Measurements from ENCODE around the gene CDC26.
"Not testable (repeated sequence)": the region's sequence is repeated elsewhere in the genome, so short reads cannot be mapped to it uniquely, and the experiment has no call there.

GRCh38 chr9:113296247-113296646, 20.9 kb upstream of the CDC26 start:
- TF ChIP-seq CTCF (IDR thresholded peaks at IDR 0.05; ENCODE audit: low read length); EZH2 (IDR thresholded peaks at IDR 0.05; ENCODE audit: borderline replicate concordance, low read length): not testable (repeated sequence)

All from OCI-LY1 (cell line).